Mesendoderm (in vitro differentiated cells): ENCODE results near the gene VGLL3. TPM values are rescaled to one million over a fixed set of nuclear protein-coding genes. Genes with fewer than 3 reads are reported as not detected.

Source experiments
- DNase-seq: peaks from one replicate; pipeline ENCODE4 v3.0.0; 2013
- H2AK5ac ChIP-seq: 2 replicates; pipeline ENCODE4 v1.6.1; 2013; ENCODE audit warnings: low read length, inconsistent platforms
- H2BK120ac ChIP-seq: 2 replicates; pipeline ENCODE4 v1.6.1; 2013; ENCODE audit warnings: low read depth, mild to moderate bottlenecking, low read length, moderate library complexity, mixed read lengths
- H2BK15ac ChIP-seq: replicated peaks from 2 replicates; pipeline ENCODE4 v1.6.1; 2013; ENCODE audit warnings: low read depth, mild to moderate bottlenecking, moderate library complexity
- H2BK5ac ChIP-seq: 2 replicates; pipeline ENCODE4 v1.6.1; 2013; ENCODE audit warnings: low read length, inconsistent platforms
- H3K18ac ChIP-seq: 2 replicates; pipeline ENCODE4 v1.6.1; 2013; ENCODE audit warnings: mild to moderate bottlenecking, low read length, mixed read lengths
- H3K23ac ChIP-seq: one replicate; pipeline ENCODE4 v1.6.1; 2013; ENCODE audit warnings: low read length
- H3K27ac ChIP-seq: 2 replicates; pipeline ENCODE4 v1.5.1; 2013; ENCODE audit warnings: low read depth, mild to moderate bottlenecking, inconsistent platforms, low read length, moderate library complexity
- H3K27me3 ChIP-seq: 2 replicates; pipeline ENCODE4 v1.6.1; 2013; ENCODE audit warnings: low read length, control low read depth, mild to moderate bottlenecking, inconsistent platforms; ENCODE audit not compliant: insufficient read depth, poor library complexity
- H3K36me3 ChIP-seq: 2 replicates; pipeline ENCODE4 v1.6.1; 2013; ENCODE audit warnings: low read length, inconsistent platforms; ENCODE audit not compliant: control insufficient read depth, insufficient read depth
- H3K4ac ChIP-seq: one replicate; pipeline ENCODE4 v1.6.1; 2013; ENCODE audit warnings: low read depth, mild to moderate bottlenecking, low read length, moderate library complexity
- H3K4me1 ChIP-seq: 2 replicates; pipeline ENCODE4 v1.6.1; 2013; ENCODE audit warnings: low read depth, low read length, inconsistent platforms; ENCODE audit not compliant: control insufficient read depth
- H3K4me2 ChIP-seq: 2 replicates; pipeline ENCODE4 v1.6.1; 2013; ENCODE audit warnings: low read length
- H3K4me3 ChIP-seq: 2 replicates; pipeline ENCODE4 v1.5.1; 2013; ENCODE audit warnings: mild to moderate bottlenecking, low read length
- H3K56ac ChIP-seq: one replicate; pipeline ENCODE4 v1.6.1; 2013; ENCODE audit warnings: low read length
- H3K79me1 ChIP-seq: 2 replicates; pipeline ENCODE4 v1.6.1; 2013; ENCODE audit warnings: low read length, inconsistent platforms
- H3K79me2 ChIP-seq: 2 replicates; pipeline ENCODE4 v1.6.1; 2013; ENCODE audit warnings: mild to moderate bottlenecking, low read length; ENCODE audit not compliant: control insufficient read depth, insufficient read depth
- H3K9ac ChIP-seq: 2 replicates; pipeline ENCODE4 v1.6.1; 2013; ENCODE audit warnings: low read length, inconsistent platforms
- H4K5ac ChIP-seq: one replicate; pipeline ENCODE4 v1.6.1; 2013; ENCODE audit warnings: low read length
- H4K8ac ChIP-seq: one replicate; pipeline ENCODE4 v1.6.1; 2013; ENCODE audit warnings: low read depth, mild to moderate bottlenecking, control low read depth, low read length, moderate library complexity
- WGBS: extraction: QIAGEN DNeasy Blood & Tissue Kit; methylation state at CpG from one replicate; pipeline ENCODE4 v1.1.7; 2013; ENCODE audit warnings: low lambda C conversion rate, missing lambda C conversion rate; ENCODE audit not compliant: insufficient coverage; ENCODE audit errors: extremely low coverage; 5-methylcytosine and 5-hydroxymethylcytosine counted together
- polyA plus RNA-seq, 2 experiments: library from polyadenylated mRNA; stranded (reverse); fragments of 200-250 nt; gene quantifications; one replicate each; pipeline ENCODE4 v1.2.3, GENCODE V29; 2013

Gene VGLL3, protein sequence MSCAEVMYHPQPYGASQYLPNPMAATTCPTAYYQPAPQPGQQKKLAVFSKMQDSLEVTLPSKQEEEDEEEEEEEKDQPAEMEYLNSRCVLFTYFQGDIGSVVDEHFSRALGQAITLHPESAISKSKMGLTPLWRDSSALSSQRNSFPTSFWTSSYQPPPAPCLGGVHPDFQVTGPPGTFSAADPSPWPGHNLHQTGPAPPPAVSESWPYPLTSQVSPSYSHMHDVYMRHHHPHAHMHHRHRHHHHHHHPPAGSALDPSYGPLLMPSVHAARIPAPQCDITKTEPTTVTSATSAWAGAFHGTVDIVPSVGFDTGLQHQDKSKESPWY
- 12.8 TPM for polyA plus RNA-seq (2013, experiment 1 of 2)
- 12.6 TPM for polyA plus RNA-seq (2013, experiment 2 of 2)

DNA sequence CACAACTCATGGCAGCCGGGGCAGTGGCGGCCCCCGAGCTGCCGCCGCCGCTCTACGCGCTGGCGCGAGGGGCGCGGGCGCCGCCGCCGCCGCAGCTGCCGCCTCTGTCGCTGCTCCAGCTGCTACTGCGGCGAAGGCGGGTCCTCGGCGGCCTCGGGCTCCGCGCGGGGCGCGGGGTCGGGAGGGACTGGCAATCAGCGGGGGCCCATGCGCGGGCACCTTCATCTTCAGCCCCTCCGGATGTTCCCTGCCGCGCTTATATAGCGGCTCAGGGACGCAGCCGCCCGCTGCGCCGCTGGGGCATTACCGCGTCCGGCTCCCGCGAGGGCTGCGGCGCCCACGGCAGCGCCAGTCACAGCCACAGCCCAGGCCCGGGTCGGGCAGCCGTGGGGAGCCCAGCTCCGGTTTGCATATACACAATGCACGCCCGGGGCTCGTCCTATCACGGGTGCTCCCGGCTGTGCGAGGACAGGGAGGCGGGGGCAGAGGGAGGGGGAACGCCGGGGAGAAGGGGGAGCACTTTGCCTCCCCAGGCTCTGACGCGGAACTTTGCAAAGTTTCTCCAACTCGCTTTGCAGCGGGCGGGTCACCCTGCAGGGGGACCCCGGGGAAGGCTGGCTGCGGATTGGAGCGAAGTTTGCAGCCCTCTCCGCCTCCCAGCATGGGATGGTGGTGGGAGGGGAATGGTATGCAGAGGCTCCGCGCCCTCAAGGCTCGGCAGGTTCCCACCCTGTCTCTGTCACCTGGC, at the start of gene VGLL3:
TSS of gene VGLL3 (minus strand) at position 416 of the 748 bp plus-strand sequence. CDS start at position 10, 406 bp downstream.
- Histone ChIP-seq H3K27ac (peak within 1 kb of the TSS; percentile 67), H3K4me3 (peak within 1 kb of the TSS; percentile 48), H3K56ac (peak within 1 kb of the TSS; percentile 78), H3K27me3 (no peaks in the 10 kb centered on the region), H3K4ac (no peak within 1 kb of the TSS), H3K36me3 (no peaks in the 10 kb centered on the region), H4K8ac (no peak within 1 kb of the TSS), H4K5ac (no peak within 1 kb of the TSS), H3K4me1 (peaks cover 3% of the 10 kb centered on the region), H2BK5ac (no peak within 1 kb of the TSS), H2BK120ac (peak within 1 kb of the TSS; percentile 12), H3K4me2 (peak within 1 kb of the TSS; percentile 48), H3K79me1 (no peaks in the 10 kb centered on the region), H3K9ac (peak within 1 kb of the TSS; percentile 62), H2BK15ac (no peak within 1 kb of the TSS), H3K23ac (no peak within 1 kb of the TSS), H3K79me2 (no peaks in the 10 kb centered on the region), H2AK5ac (no peak within 1 kb of the TSS), H3K18ac (peak within 1 kb of the TSS; percentile 60)
- peak; percentile 95 for DNase-seq
- WGBS: no CpG with 5 or more reads among the region's 77 CpGs

DNA sequence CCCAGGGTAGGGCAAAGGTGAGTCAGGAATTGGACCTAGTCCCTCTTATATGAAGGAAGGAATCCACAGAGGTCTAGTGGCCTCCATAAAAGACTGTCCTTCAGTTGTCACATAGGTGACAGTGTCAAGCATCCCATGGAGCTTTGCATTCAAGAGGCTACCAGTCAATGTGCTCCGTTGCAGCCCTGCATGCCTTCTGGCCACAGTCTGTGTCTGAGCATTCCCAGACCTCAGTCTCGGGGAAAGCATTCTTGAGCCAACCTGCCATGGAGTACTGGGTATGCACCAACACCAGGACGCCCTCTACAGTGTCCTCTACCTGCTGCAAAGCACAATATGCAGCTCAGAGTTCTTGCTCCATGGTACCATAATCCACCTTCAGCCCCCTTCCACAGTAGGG, 46.7 kb upstream of the VGLL3 start:
- Histone ChIP-seq H3K4me3 (no peak overlapping the region), H3K4me1 (no peaks in the 10 kb centered on the region), H3K36me3 (no peaks in the 10 kb centered on the region), H3K23ac (no peak overlapping the region), H3K56ac (no peak overlapping the region), H3K9ac (no peak overlapping the region), H2AK5ac (no peak overlapping the region), H3K18ac (no peak overlapping the region), H2BK15ac (no peak overlapping the region), H3K27ac (no peak overlapping the region), H3K79me2 (no peaks in the 10 kb centered on the region), H3K4ac (no peak overlapping the region), H4K5ac (no peak overlapping the region), H3K27me3 (no peaks in the 10 kb centered on the region), H3K4me2 (no peak overlapping the region), H4K8ac (no peak overlapping the region), H2BK120ac (no peak overlapping the region), H2BK5ac (no peak overlapping the region), H3K79me1 (no peaks in the 10 kb centered on the region)
- DNase-seq: no peak
- no CpG with 5 or more reads among the region's 3 CpGs for WGBS

DNA sequence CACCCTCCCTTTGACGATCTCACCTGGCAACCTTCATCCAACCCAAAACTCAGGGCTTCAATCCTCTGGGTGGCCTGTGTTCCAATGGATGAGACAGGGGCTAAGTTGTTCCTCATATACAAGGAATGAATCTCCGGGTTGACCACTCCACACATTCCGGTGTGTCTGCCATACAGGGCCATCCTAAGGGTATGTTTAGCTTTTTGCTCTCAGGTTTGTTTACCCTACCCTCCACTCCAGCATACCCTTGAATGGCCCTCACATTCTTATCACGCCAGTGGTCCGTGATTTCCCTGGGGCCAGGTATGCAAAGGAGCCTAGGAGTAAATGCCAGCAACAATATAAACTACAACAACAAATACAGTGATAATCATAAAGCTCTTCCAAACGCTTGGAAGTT, 45.7 kb upstream of the VGLL3 start:
- Histone ChIP-seq H2BK120ac (no peak overlapping the region), H3K36me3 (no peaks in the 10 kb centered on the region), H4K5ac (no peak overlapping the region), H3K4me2 (no peak overlapping the region), H2BK15ac (no peak overlapping the region), H3K18ac (no peak overlapping the region), H4K8ac (no peak overlapping the region), H3K56ac (no peak overlapping the region), H3K4me3 (no peak overlapping the region), H3K27ac (no peak overlapping the region), H3K79me1 (no peaks in the 10 kb centered on the region), H3K9ac (no peak overlapping the region), H3K23ac (no peak overlapping the region), H3K79me2 (no peaks in the 10 kb centered on the region), H2AK5ac (no peak overlapping the region), H3K27me3 (no peaks in the 10 kb centered on the region), H3K4ac (no peak overlapping the region), H2BK5ac (no peak overlapping the region), H3K4me1 (no peaks in the 10 kb centered on the region)
- DNase-seq: peak; percentile 7
- no CpG with 5 or more reads among the region's 6 CpGs for WGBS

DNA sequence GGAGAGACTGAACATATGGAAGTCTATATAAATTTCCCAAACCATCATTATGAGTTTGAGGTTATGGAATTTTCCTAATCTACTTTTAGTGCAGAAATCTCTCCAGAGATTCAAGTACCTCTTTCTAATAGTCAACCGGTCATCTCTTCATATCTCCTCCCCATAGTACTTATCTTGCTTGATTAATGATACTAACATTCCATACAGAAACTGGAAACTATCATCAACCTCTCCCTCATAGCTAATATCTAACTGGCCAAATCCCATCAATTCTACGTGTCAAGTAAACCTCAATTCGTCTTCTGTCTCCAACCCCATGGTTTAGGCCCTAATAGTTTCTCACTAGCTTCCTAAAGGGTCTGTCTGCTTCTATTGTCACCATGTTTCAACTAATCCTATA, 44.4 kb upstream of the VGLL3 start:
- Histone ChIP-seq H3K4me1 (no peaks in the 10 kb centered on the region), H2AK5ac (no peak overlapping the region), H3K4me2 (no peak overlapping the region), H2BK5ac (no peak overlapping the region), H3K4ac (no peak overlapping the region), H2BK120ac (no peak overlapping the region), H3K56ac (no peak overlapping the region), H4K8ac (no peak overlapping the region), H3K18ac (no peak overlapping the region), H4K5ac (no peak overlapping the region), H3K36me3 (no peaks in the 10 kb centered on the region), H3K79me1 (no peaks in the 10 kb centered on the region), H3K79me2 (no peaks in the 10 kb centered on the region), H2BK15ac (no peak overlapping the region), H3K4me3 (no peak overlapping the region), H3K27me3 (no peaks in the 10 kb centered on the region), H3K9ac (no peak overlapping the region), H3K23ac (no peak overlapping the region), H3K27ac (no peak overlapping the region)
- WGBS: no CpG with 5 or more reads among the region's 3 CpGs
- DNase-seq: no peak

DNA sequence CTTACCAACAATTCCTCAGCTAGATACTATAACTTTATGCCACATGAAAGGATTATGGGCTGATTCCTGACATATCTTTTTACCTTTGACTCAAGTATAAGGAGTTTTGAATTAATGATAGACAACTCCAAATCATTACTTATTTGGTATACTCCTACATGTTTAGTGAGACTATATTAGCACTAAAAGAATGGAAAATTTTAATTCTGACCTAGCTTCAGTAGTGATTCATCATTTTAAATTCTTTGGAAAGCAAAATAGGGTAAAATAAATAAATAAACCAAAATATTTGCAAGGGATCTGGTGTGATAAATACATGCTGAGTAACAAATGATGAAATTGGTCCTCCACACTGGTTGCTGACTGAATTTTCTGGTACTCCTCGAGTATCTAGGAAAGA, 42.3 kb upstream of the VGLL3 start:
- Histone ChIP-seq H3K23ac (no peak overlapping the region), H3K79me2 (no peaks in the 10 kb centered on the region), H2BK15ac (no peak overlapping the region), H3K9ac (no peak overlapping the region), H3K36me3 (no peaks in the 10 kb centered on the region), H4K5ac (no peak overlapping the region), H2AK5ac (no peak overlapping the region), H3K56ac (no peak overlapping the region), H3K18ac (no peak overlapping the region), H3K4me3 (no peak overlapping the region), H3K4me2 (no peak overlapping the region), H2BK5ac (no peak overlapping the region), H4K8ac (no peak overlapping the region), H2BK120ac (no peak overlapping the region), H3K79me1 (no peaks in the 10 kb centered on the region), H3K27ac (no peak overlapping the region), H3K27me3 (no peaks in the 10 kb centered on the region), H3K4ac (no peak overlapping the region), H3K4me1 (no peaks in the 10 kb centered on the region)
- no peak for DNase-seq
- WGBS: no CpG with 5 or more reads among the region's 1 CpG
